Measurements from ENCODE around the gene EPB41L4A. TPM values are rescaled to one million over a fixed set of nuclear protein-coding genes. Genes with fewer than 3 reads are reported as not detected.

The EPB41L4A gene
- total RNA-seq, 1 donor: 0.86 TPM

DNA sequence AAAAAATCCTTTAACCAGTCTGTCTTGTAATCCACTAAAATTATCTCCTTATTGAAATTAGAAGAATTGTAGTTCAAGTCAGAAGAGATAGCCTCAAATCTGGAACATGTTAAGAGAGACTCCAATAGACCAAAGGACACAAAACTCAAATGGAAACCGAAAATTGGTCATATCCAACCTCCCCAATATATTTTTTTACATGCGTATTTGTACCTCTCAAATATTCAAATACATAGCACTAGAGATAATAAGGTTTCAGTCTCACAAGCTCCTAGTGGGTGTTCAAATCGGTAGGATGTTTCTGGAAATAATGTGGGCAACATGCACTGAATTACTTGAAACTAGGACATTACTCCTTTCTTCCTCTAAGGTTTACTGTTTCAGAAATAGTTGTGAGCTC is 33.5 kb downstream of the EPB41L4A start:
- TF ChIP-seq, protein P1, sequence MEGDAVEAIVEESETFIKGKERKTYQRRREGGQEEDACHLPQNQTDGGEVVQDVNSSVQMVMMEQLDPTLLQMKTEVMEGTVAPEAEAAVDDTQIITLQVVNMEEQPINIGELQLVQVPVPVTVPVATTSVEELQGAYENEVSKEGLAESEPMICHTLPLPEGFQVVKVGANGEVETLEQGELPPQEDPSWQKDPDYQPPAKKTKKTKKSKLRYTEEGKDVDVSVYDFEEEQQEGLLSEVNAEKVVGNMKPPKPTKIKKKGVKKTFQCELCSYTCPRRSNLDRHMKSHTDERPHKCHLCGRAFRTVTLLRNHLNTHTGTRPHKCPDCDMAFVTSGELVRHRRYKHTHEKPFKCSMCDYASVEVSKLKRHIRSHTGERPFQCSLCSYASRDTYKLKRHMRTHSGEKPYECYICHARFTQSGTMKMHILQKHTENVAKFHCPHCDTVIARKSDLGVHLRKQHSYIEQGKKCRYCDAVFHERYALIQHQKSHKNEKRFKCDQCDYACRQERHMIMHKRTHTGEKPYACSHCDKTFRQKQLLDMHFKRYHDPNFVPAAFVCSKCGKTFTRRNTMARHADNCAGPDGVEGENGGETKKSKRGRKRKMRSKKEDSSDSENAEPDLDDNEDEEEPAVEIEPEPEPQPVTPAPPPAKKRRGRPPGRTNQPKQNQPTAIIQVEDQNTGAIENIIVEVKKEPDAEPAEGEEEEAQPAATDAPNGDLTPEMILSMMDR (IDR thresholded peaks at IDR 0.05; ENCODE audit: insufficient read depth, low read depth, low read length): no peak
- no peak for DNase-seq (ENCODE audit: low read depth)
- no peak overlapping the region for H3K4me3 ChIP-seq (ENCODE audit: low read depth, low read length)

DNA sequence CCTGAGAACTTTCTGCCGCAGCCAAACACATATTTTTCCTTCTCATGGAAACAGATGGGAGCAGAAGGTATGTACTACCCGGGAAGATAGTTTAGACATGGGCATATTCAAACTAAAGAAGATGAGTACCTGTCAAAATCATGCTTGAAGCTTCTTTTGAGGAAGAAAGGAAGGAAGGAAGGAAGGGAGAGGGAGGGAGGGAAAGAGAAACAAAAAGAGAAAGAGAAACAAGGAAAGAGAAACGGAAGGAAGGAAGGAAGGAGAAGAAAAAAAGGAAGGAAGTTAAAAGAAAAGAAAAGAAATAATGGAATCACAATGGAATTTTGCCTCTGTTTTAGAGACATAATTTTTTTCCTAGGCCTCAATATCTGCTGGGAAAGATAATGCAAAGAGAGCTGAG is 34.6 kb downstream of the EPB41L4A start:
- DNase-seq (ENCODE audit: low read depth): no peak
- TF ChIP-seq, protein P1 (IDR thresholded peaks at IDR 0.05; ENCODE audit: insufficient read depth, low read depth, low read length): no peak
- no peak overlapping the region for H3K4me3 ChIP-seq (ENCODE audit: low read depth, low read length)

DNA sequence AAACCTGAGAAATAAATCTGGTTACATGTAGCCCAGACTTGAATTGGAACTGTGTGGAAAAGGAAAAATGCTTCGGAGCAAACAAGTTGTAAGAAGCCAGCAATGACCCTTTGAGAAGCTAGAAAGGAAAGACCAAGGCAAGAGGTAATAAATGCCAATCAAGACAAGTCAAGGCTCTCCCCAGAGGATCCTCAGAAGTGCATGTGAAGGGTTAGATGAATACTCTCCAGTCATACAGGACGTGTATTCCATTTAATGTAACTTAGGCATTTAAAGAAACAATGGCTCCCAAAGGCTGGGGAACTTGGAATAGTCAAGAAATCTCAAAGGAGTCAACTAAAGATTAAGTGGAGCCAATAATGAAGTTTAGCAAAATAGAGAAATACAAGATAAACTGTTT is 36.2 kb downstream of the EPB41L4A start:
- H3K4me3 ChIP-seq (ENCODE audit: low read depth, low read length): no peak overlapping the region
- no peak for DNase-seq (ENCODE audit: low read depth)
- TF ChIP-seq, protein P1 (IDR thresholded peaks at IDR 0.05; ENCODE audit: insufficient read depth, low read depth, low read length): no peak

DNA sequence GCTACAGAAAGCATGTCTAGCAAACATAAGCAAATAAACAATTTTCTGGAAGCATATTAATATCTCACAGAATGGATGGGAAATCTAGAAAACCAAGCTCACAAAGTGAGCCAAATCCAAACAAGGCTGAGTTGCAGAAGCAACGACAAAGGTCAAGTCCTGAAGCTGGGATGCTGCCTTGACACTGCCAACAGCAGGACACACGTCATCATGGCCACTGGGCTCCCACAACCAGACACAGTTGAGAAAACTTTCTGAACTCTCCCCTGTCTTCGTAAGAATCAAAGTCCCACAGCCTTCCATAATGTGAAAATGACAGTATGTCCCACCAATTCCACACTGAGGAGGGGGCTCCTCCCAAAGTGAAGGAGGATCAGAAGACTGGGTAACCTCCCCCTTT is 37.6 kb downstream of the EPB41L4A start:
- DNase-seq (ENCODE audit: low read depth): no peak
- TF ChIP-seq, protein P1 (IDR thresholded peaks at IDR 0.05; ENCODE audit: insufficient read depth, low read depth, low read length): no peak
- no peak overlapping the region for H3K4me3 ChIP-seq (ENCODE audit: low read depth, low read length)

DNA sequence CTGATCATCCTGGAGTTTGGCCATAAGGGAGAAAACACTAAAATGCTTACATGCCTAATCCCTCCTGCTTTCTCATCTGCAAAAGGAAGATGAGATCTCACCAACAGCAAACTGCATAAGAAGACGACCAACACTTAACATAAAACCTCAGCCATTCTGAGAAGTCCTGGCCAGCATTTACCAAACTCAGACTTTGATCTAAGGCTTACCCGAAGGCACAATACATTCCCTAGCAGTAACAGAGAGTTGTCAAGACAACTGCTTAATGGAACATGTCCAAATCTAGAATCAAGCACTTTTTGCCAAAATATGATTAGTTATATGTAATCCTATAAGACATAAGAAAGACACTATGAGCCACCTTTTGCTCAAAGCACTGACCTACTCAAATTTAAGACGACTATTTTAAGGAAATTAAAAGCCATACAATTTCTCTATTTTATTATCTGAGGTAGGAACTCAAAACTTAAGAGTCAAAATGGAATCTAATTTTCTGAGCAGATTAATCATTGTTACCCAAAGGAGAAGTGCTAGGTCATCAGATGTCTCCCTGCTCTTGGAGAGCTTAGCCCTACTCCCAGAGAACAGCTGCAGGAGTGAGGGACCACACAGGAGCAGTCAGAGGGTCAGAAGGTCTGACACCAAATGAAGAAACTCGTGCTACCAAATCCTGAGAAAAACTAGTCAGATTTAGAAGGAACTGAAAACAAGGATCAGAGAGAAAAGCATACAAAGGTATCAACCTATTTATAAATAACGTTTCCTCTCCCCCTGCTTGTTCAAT is 39.3 kb downstream of the EPB41L4A start:
- TF ChIP-seq, protein P1 (IDR thresholded peaks at IDR 0.05; ENCODE audit: insufficient read depth, low read depth, low read length): no peak
- DNase-seq (ENCODE audit: low read depth): no peak
- no peak overlapping the region for H3K4me3 ChIP-seq (ENCODE audit: low read depth, low read length)

DNA sequence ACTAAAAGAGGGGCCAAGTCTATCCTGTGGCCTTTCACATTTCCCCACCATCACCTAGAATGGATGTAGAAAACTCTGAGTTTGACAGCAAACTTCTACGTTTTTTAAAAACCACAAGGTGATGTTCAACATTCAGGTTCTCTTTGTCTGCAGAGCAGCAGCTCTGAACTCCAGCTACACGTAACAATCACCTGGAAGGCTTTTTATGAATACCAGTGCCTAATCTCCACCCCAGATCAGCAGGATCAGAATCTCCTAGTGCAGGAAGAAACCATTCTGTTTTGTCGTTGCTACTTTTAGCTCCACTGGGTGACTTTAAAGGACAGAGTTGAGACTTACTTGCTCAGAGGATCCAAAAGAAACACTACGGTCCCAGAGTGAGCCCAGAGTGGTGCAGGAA is 44.3 kb downstream of the EPB41L4A start:
- DNase-seq (ENCODE audit: low read depth): no peak
- TF ChIP-seq, protein P1 (IDR thresholded peaks at IDR 0.05; ENCODE audit: insufficient read depth, low read depth, low read length): no peak
- no peak overlapping the region for H3K4me3 ChIP-seq (ENCODE audit: low read depth, low read length)

DNA sequence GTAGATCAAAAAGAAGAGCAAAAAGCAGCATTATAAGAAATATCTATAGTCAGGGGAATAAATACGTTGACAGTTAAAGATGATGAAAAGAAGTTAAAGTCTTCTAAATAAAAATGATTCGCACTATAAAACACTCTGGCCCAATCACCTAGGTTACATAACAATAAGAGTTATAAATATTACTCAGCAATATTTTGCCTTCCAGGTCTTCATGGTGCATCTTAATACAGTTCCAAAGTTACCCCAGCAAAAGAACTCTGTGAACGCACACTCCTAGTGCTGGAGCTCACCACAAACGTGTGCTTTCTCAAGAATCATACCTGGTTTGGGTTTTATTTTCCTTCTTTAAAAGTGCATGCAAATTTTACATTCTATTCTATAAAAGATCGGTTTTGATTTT is 44.7 kb downstream of the EPB41L4A start:
- H3K4me3 ChIP-seq (ENCODE audit: low read depth, low read length): no peak overlapping the region
- TF ChIP-seq, protein P1 (IDR thresholded peaks at IDR 0.05; ENCODE audit: insufficient read depth, low read depth, low read length): no peak
- DNase-seq (ENCODE audit: low read depth): no peak
